ENCODE results near the gene FBRSL1. TPM values are rescaled to one million over a fixed set of nuclear protein-coding genes. Genes with fewer than 3 reads are reported as not detected.

Gene FBRSL1
- total and polyA plus RNA-seq, 2 of the 8 experiments (the other 6 are each of a cell fraction or from before 2014, with no cell fraction given): 18.4 to 109 TPM

DNA sequence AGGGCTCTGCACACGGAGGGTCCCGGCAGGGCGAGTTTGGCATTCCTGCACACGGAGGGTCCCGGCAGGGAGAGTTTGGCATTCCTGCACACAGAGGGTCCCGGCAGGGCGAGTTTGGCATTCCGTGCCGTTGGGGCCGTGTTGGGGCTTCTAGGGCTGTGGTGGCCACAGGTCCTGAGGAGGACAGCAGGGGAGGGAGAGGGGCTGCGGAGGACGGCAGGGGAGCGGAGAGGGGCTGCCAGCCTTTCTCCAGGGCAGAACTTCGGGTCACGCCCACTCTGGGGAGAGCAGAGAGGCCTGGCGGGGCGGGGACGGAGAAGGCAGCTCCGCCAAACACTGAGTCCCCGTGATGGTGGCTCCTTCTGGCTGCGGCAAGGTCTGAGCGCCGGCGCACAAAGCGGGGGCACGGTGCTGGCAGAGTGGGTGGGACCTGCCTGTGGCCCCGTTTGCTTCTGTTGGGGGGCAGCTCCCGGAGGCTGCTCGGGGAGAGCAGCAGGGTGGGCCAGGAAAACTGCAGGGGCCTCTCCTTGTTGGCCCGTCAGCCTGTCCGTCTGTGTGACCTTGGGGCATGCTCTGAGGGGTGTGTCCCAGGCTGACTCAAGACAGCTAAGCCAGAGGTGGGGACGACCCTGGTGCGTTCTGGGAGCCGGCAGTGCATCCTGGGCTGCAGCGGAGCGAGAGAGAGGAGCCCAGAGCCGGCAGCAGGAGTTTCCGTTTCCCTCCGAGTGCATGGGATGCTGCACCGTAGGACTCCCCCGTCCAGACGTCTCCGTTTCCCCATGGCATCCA is 60.3 kb downstream of the FBRSL1 start:
- H2BK15ac ChIP-seq (ENCODE audit: low read length): no peak overlapping the region
- peak overlapping the region in 1 of 4 experiments; percentile 19; a peak in 1 of 7 replicates for H3K9ac ChIP-seq (replicated peaks in 1 of 4; ENCODE audit: extremely low read depth in 1 of 4, low read depth in 3 of 4, low read length in 3 of 4)
- H2AK5ac ChIP-seq (ENCODE audit: low read depth, low read length): no peak overlapping the region
- 17% methylated on average over 43 of the region's 43 CpGs; no CpG with 5 or more reads in 1 of the 2 experiments for WGBS, 2 experiments (ENCODE audit: extremely low coverage in 1 of 2, insufficient coverage in 1 of 2, insufficient read length in 1 of 2, insufficient replicate concordance in 2 of 2, low coverage in 1 of 2, low lambda C conversion rate in 2 of 2, missing lambda C conversion rate in 1 of 2)
- POLR2A ChIA-PET (ENCODE audit: partially characterized antibody): interaction anchor here (0.9 to 3.2 kb wide), 4 partner anchors 9 to 30 kb away, joined by 3 to 9 read pairs (median 4); no protein-coding TSS in a partner anchor
- H4K91ac ChIP-seq (replicated peaks; ENCODE audit: insufficient read length, low read length): peak overlapping the region; percentile 27
- H2BK120ac ChIP-seq (replicated peaks; ENCODE audit: low read depth, low read length): no peak overlapping the region
- peak overlapping the region; percentile 36 to 58 (median 44) for H3K4me3 ChIP-seq (ENCODE audit: extremely low read depth in 1 of 4, insufficient read depth in 2 of 4, low read depth in 3 of 4, low read length in 4 of 4)
- H4K20me1 ChIP-seq (replicated peaks in 1 of 2; ENCODE audit: control insufficient read depth in 1 of 2, insufficient read depth in 2 of 2, low read length in 2 of 2): peaks cover 2 to 12% of the 10 kb centered on the region in 2 experiments
- H2AFZ ChIP-seq (ENCODE audit: low read length): no peak overlapping the region
- DNase-seq (ENCODE audit: low read depth in 1 of 2, low spot score in 2 of 2) (peak in 1 of 2 experiments; percentile 83), FAIRE-seq (no peak)
- CTCF ChIA-PET (ENCODE audit: partially characterized antibody): interaction anchor here (0.6 to 2.1 kb wide), 8 partner anchors 9 to 156 kb away, joined by 3 to 9 read pairs (median 4); no protein-coding TSS in a partner anchor
- peak overlapping the region; percentile 92; the same call in 1 of the 2 replicates for H4K8ac ChIP-seq (ENCODE audit: extremely low read depth, insufficient read depth, low read length)
- peaks cover 43 to 94% (median 83%) of the 10 kb centered on the region in 4 experiments for H3K27me3 ChIP-seq (replicated peaks in 1 of 4; ENCODE audit: control insufficient read depth in 3 of 4, extremely low read depth in 1 of 4, insufficient read depth in 3 of 4, low read length in 3 of 4)
- H3K79me1 ChIP-seq (ENCODE audit: low read depth, low read length): no peaks in the 10 kb centered on the region; the same call in 1 of the 2 replicates
- peak overlapping the region; percentile 69 to 83 for H3K4me2 ChIP-seq (ENCODE audit: insufficient read depth in 1 of 2, low read depth in 2 of 2, low read length in 2 of 2)
- H3K56ac ChIP-seq (replicated peaks; ENCODE audit: insufficient read length, low read depth, low read length): no peak overlapping the region
- H3K14ac ChIP-seq (ENCODE audit: insufficient read length): no peak overlapping the region
- peaks cover 7% of the 10 kb centered on the region for H3K23me2 ChIP-seq (ENCODE audit: low read depth, low read length)
- no peaks in the 10 kb centered on the region for H3K79me2 ChIP-seq (ENCODE audit: control insufficient read depth in 1 of 2, insufficient read depth in 2 of 2, low read length in 2 of 2)
- H3K18ac ChIP-seq (ENCODE audit: extremely low read depth, low read length): peak overlapping the region; percentile 87; the same call in 1 of the 2 replicates
- no peak overlapping the region for H2BK20ac ChIP-seq (ENCODE audit: low read length)
- no peaks in the 10 kb centered on the region; a peak in 1 of 4 replicates for H3K9me3 ChIP-seq (ENCODE audit: insufficient read depth in 2 of 2, low read depth in 1 of 2, low read length in 1 of 2)
- peaks cover 0 to 12% (median 9%) of the 10 kb centered on the region in 4 experiments; a peak in 5 of 7 replicates for H3K4me1 ChIP-seq (replicated peaks in 1 of 4; ENCODE audit: control insufficient read depth in 3 of 4, insufficient read depth in 4 of 4, low read length in 3 of 4)
- no peak overlapping the region for H3K23ac ChIP-seq (ENCODE audit: insufficient read length)
- H3K4ac ChIP-seq (replicated peaks; ENCODE audit: insufficient read length, low read depth, low read length): no peak overlapping the region
- no peak overlapping the region for H2BK5ac ChIP-seq (ENCODE audit: low read depth, low read length)
- H4K5ac ChIP-seq (ENCODE audit: insufficient read length, low read depth, low read length): peak overlapping the region; percentile 66
- no peaks in the 10 kb centered on the region for H3K36me3 ChIP-seq (ENCODE audit: control insufficient read depth in 2 of 4, insufficient read depth in 4 of 4, low read length in 3 of 4)
- no peak overlapping the region for H3K27ac ChIP-seq (ENCODE audit: low read depth, low read length)
- H2BK12ac ChIP-seq (ENCODE audit: low read depth, low read length): 0 out of 2 replicates have a peak overlapping the region, but pooled peaks have one; percentile 23
- TF ChIP-seq GABPA (IDR thresholded peaks at IDR 0.05; ENCODE audit: borderline replicate concordance, insufficient read depth, low read length) (0 out of 2 replicates have a peak, but pooled peaks have one; percentile 7), PHF8 (conservative IDR thresholded peaks at IDR 0.05; ENCODE audit: low read depth, low read length) (no peak), SP4 (IDR thresholded peaks at IDR 0.05; ENCODE audit: low read length) (no peak), KDM4A (IDR thresholded peaks at IDR 0.05; ENCODE audit: low read depth, low read length, severe bottlenecking) (peak; percentile 40)
